OCI-LY1 (cell line): ENCODE data around the gene RIPK3.

ENCODE experiments used
- H2AFZ ChIP-seq: fragments of 200-600 bp; sonication (generic), shearing (Covaris generic); 2 replicates; pipeline ENCODE4 v1.6.0; 2014; ENCODE audit warnings: antibody characterized with exemption, mild to moderate bottlenecking, low read length
- H3F3A ChIP-seq: fragments of 200-600 bp; sonication (generic), shearing (Covaris generic); 2 replicates; pipeline ENCODE4 v1.6.0; 2014; ENCODE audit warnings: mild to moderate bottlenecking, antibody characterized with exemption, low read length, moderate library complexity; ENCODE audit not compliant: insufficient read depth
- H3K27ac ChIP-seq: fragments of 200-600 bp; sonication (generic); 2 replicates; pipeline ENCODE4 v1.5.1; 2014; ENCODE audit warnings: low read length, mixed run types, mild to moderate bottlenecking, low read depth; ENCODE audit not compliant: poor library complexity, severe bottlenecking
- H3K27me3 ChIP-seq: fragments of 200-600 bp; sonication (generic); 2 replicates; pipeline ENCODE4 v1.6.0; 2014; ENCODE audit warnings: antibody characterized with exemption, mild to moderate bottlenecking, low read length, moderate library complexity; ENCODE audit not compliant: insufficient read depth
- H3K36me3 ChIP-seq: fragments of 200-600 bp; sonication (generic); 2 replicates; pipeline ENCODE4 v1.6.1; 2014; ENCODE audit warnings: mild to moderate bottlenecking, antibody characterized with exemption, low read length, moderate library complexity, mixed read lengths; ENCODE audit not compliant: insufficient read depth
- H3K4me1 ChIP-seq: fragments of 200-600 bp; sonication (generic); 2 replicates; pipeline ENCODE4 v1.5.1; 2014; ENCODE audit warnings: mild to moderate bottlenecking, low read length, moderate library complexity; ENCODE audit not compliant: insufficient read depth, severe bottlenecking
- H3K4me2 ChIP-seq: fragments of 200-600 bp; sonication (generic), shearing (Covaris generic); 2 replicates; pipeline ENCODE4 v1.6.1; 2014; ENCODE audit warnings: low read length
- H3K4me3 ChIP-seq: fragments of 200-600 bp; sonication (generic); 2 replicates; pipeline ENCODE4 v1.5.1; 2014; ENCODE audit warnings: low read length, low read depth, mild to moderate bottlenecking, mixed read lengths; ENCODE audit not compliant: poor library complexity, severe bottlenecking
- H3K79me2 ChIP-seq: fragments of 200-600 bp; shearing (Covaris generic); 2 replicates; pipeline ENCODE4 v1.6.1; 2016; ENCODE audit warnings: mixed run types, low read length, mixed read lengths; ENCODE audit not compliant: insufficient read depth
- H3K9ac ChIP-seq: fragments of 200-600 bp; sonication (generic), shearing (Covaris generic); 2 replicates; pipeline ENCODE4 v1.6.1; 2014; ENCODE audit warnings: mild to moderate bottlenecking, low read length, mixed read lengths
- H3K9me2 ChIP-seq: fragments of 200-600 bp; sonication (generic), shearing (Covaris generic); 2 replicates; pipeline ENCODE4 v1.6.1; 2014; ENCODE audit warnings: low read depth, mild to moderate bottlenecking, low read length, mixed read lengths
- H3K9me3 ChIP-seq: fragments of 200-600 bp; shearing (Covaris generic); 2 replicates; pipeline ENCODE4 v1.6.1; 2014; ENCODE audit warnings: low read length, mixed read lengths
- H4K20me1 ChIP-seq: fragments of 200-600 bp; sonication (generic), shearing (Covaris generic); 2 replicates; pipeline ENCODE4 v1.6.0; 2016; ENCODE audit warnings: mild to moderate bottlenecking, low read length; ENCODE audit not compliant: insufficient read depth
- CTCF ChIP-seq: fragments of 200-600 bp; sonication (generic), shearing (Covaris generic); IDR thresholded peaks from 2 replicates; pipeline ENCODE4 v1.5.1; 2017; ENCODE audit warnings: mild to moderate bottlenecking, antibody characterized with exemption, low read length, moderate library complexity, mixed read lengths
- EZH2 ChIP-seq: fragments of 200-600 bp; sonication (generic), shearing (Covaris generic); IDR thresholded peaks from 2 replicates; pipeline ENCODE4 v1.8.0; 2017; ENCODE audit warnings: borderline replicate concordance, mixed run types, mild to moderate bottlenecking, antibody characterized with exemption, low read length, moderate library complexity, mixed read lengths

The RIPK3 gene

GRCh38 chr14:24331731-24332267 is 8.0 kb downstream of the RIPK3 start:
- Histone ChIP-seq H3K9me2 (no peaks in the 10 kb centered on the region), H3F3A (no peaks in the 10 kb centered on the region), H3K4me3 (no peak overlapping the region), H2AFZ (no peak overlapping the region), H4K20me1 (no peaks in the 10 kb centered on the region), H3K9me3 (no peaks in the 10 kb centered on the region), H3K79me2 (no peaks in the 10 kb centered on the region), H3K36me3 (peaks cover 4% of the 10 kb centered on the region; the same call in 1 of the 2 replicates), H3K9ac (no peak overlapping the region), H3K27me3 (0 out of 2 replicates have a peak, but pooled peaks cover 5% of the 10 kb centered on the region), H3K4me1 (peaks cover 26% of the 10 kb centered on the region), H3K27ac (no peak overlapping the region), H3K4me2 (peak overlapping the region; percentile 85)
- TF ChIP-seq CTCF, result no peak
- TF ChIP-seq EZH2, result no peak

- TF ChIP-seq CTCF (no peak), EZH2 (no peak)
- no peak overlapping the region for H3K4me3 ChIP-seq
- peaks cover 26% of the 10 kb centered on the region for H3K4me1 ChIP-seq
- H2AFZ ChIP-seq, result no peak overlapping the region
- H3K9me3 ChIP-seq, result no peaks in the 10 kb centered on the region
- no peak overlapping the region for H3K4me2 ChIP-seq
- H3K36me3 ChIP-seq, result peaks cover 1% of the 10 kb centered on the region; the same call in 1 of the 2 replicates
- no peaks in the 10 kb centered on the region for H3K9me2 ChIP-seq
- no peaks in the 10 kb centered on the region for H4K20me1 ChIP-seq
- 0 out of 2 replicates have a peak, but pooled peaks cover 5% of the 10 kb centered on the region for H3K27me3 ChIP-seq
- H3K27ac ChIP-seq, result no peak overlapping the region
- no peak overlapping the region for H3K9ac ChIP-seq
- no peaks in the 10 kb centered on the region for H3K79me2 ChIP-seq
- no peaks in the 10 kb centered on the region for H3F3A ChIP-seq
Observed at GRCh38 chr14:24330973-24331674, 8.7 kb downstream of the RIPK3 start.

- Histone ChIP-seq H3K4me1 (peaks cover 26% of the 10 kb centered on the region), H2AFZ (no peak overlapping the region), H3K9me2 (no peaks in the 10 kb centered on the region), H4K20me1 (no peaks in the 10 kb centered on the region), H3K4me2 (no peak overlapping the region), H3K27me3 (0 out of 2 replicates have a peak, but pooled peaks cover 5% of the 10 kb centered on the region), H3K79me2 (no peaks in the 10 kb centered on the region), H3K9ac (no peak overlapping the region), H3K9me3 (no peaks in the 10 kb centered on the region), H3F3A (no peaks in the 10 kb centered on the region), H3K27ac (no peak overlapping the region), H3K4me3 (no peak overlapping the region), H3K36me3 (no peaks in the 10 kb centered on the region)
- no peak for TF ChIP-seq CTCF
Observed at GRCh38 chr14:24329736-24330135, 10.1 kb downstream of the RIPK3 start.
